ENCODE results near the gene HORMAD2. TPM values are rescaled to one million over a fixed set of nuclear protein-coding genes. Genes with fewer than 3 reads are reported as not detected.

The HORMAD2 gene
- not detected for total RNA-seq

- no peak for DNase-seq (ENCODE audit: low spot score in 2 of 2)
- H3K4me3 ChIP-seq (ENCODE audit: low read depth, poor library complexity, severe bottlenecking) = no peak within 1 kb of the TSS
- intact Hi-C loops (cut with DNase I; ENCODE audit: low total_unique reads) = loop anchor here (10.0 kb wide), 1 partner anchor 445 kb away; no protein-coding TSS in a partner anchor
- no peak for TF ChIP-seq POLR2A (IDR thresholded peaks at IDR 0.05)
- TF ChIP-seq, protein P1, sequence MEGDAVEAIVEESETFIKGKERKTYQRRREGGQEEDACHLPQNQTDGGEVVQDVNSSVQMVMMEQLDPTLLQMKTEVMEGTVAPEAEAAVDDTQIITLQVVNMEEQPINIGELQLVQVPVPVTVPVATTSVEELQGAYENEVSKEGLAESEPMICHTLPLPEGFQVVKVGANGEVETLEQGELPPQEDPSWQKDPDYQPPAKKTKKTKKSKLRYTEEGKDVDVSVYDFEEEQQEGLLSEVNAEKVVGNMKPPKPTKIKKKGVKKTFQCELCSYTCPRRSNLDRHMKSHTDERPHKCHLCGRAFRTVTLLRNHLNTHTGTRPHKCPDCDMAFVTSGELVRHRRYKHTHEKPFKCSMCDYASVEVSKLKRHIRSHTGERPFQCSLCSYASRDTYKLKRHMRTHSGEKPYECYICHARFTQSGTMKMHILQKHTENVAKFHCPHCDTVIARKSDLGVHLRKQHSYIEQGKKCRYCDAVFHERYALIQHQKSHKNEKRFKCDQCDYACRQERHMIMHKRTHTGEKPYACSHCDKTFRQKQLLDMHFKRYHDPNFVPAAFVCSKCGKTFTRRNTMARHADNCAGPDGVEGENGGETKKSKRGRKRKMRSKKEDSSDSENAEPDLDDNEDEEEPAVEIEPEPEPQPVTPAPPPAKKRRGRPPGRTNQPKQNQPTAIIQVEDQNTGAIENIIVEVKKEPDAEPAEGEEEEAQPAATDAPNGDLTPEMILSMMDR (IDR thresholded peaks at IDR 0.05) = no peak
- 53% methylated on average over 30 to 52 of the region's 53 CpGs for WGBS, 2 donors
These were observed at the start of gene HORMAD2 for GRCh38 chr22:30079952-30080533. Gene HORMAD2 (plus strand): TSS chr22:30080464. CDS start chr22:30093953, 13,489 bp downstream.

- no peak overlapping the region for H3K4me3 ChIP-seq (ENCODE audit: low read depth, poor library complexity, severe bottlenecking)
- 93 to 94% methylated on average over 3 of the region's 3 CpGs for WGBS, 2 donors
- intact Hi-C loops (cut with DNase I; ENCODE audit: low total_unique reads) = no loop called here
- TF ChIP-seq, protein P1 (IDR thresholded peaks at IDR 0.05) = no peak
- TF ChIP-seq POLR2A (IDR thresholded peaks at IDR 0.05) = no peak
- DNase-seq (ENCODE audit: low spot score in 2 of 2) = no peak
These were observed 48.9 kb upstream of the HORMAD2 start for GRCh38 chr22:30031328-30031727.

DNA sequence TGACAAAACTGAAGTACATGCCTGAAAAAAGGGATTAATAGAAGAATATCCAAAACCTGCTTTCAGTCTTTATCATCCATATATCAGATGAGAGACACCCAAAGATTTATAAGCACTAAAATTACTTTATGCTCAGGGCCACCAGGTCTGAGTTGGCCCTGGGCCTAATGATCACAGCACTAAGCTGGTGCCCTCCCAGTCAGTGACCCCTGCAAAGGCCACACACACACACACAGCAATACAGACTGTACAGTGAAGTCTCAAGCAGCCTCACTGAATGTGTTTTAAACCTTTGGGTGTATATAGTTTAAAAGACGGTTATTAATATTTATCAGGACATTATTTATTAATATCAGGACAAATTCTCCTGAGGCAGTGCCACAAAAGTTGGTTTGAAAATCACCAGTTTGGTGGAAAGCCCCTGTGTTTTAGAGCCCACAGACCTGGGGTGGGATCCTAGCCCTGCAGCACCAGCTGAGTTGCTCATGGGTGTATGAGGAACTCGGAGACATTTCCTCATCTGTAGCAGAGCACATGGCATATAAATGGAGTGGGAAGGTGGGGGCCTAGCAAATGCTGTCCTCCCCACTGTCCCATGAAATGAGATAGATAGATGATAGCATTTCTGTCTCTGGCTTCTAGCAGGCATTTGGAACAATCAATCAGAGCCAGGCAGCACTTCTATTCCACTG, 48.4 kb upstream of the HORMAD2 start:
- intact Hi-C loops (cut with DNase I; ENCODE audit: low total_unique reads) = no loop called here
- H3K4me3 ChIP-seq (ENCODE audit: low read depth, poor library complexity, severe bottlenecking) = no peak overlapping the region
- 84 to 96% methylated on average over 2 of the region's 2 CpGs for WGBS, 2 donors
- no peak for TF ChIP-seq POLR2A (IDR thresholded peaks at IDR 0.05)
- TF ChIP-seq, protein P1 (IDR thresholded peaks at IDR 0.05) = no peak
- peak in 1 of 2 donors; percentile 50 for DNase-seq (ENCODE audit: low spot score in 2 of 2)

GRCh38 chr22:30033137-30033536, 47.1 kb upstream of the HORMAD2 start:
- intact Hi-C loops (cut with DNase I; ENCODE audit: low total_unique reads) = no loop called here
- TF ChIP-seq POLR2A (IDR thresholded peaks at IDR 0.05) = no peak
- TF ChIP-seq, protein P1 (IDR thresholded peaks at IDR 0.05) = no peak
- 80 to 86% methylated on average over 4 of the region's 4 CpGs for WGBS, 2 donors
- no peak overlapping the region for H3K4me3 ChIP-seq (ENCODE audit: low read depth, poor library complexity, severe bottlenecking)
- DNase-seq (ENCODE audit: low spot score in 2 of 2) = peak in 1 of 2 donors; percentile 60

- DNase-seq (ENCODE audit: low spot score in 2 of 2) = peak in 1 of 2 donors; percentile 64
- intact Hi-C loops (cut with DNase I; ENCODE audit: low total_unique reads) = no loop called here
- WGBS, 2 donors = 57 to 69% methylated on average over 5 of the region's 5 CpGs
- no peak overlapping the region for H3K4me3 ChIP-seq (ENCODE audit: low read depth, poor library complexity, severe bottlenecking)
- TF ChIP-seq, protein P1 (IDR thresholded peaks at IDR 0.05) = no peak
- no peak for TF ChIP-seq POLR2A (IDR thresholded peaks at IDR 0.05)
These were observed 46.4 kb upstream of the HORMAD2 start for GRCh38 chr22:30033901-30034300.
